K562 (cell line): ENCODE results near the gene RRBP1. TPM values are rescaled to one million over a fixed set of nuclear protein-coding genes. Genes with fewer than 3 reads are reported as not detected.

ENCODE experiments used
- CTBP1 ChIP-seq: fragments of 450-650 bp; IDR thresholded peaks from 2 replicates; pipeline ENCODE4 v1.6.1; 2016; ENCODE audit warnings: borderline replicate concordance
- EGR1 ChIP-seq: fragments of 450-650 bp; conservative IDR thresholded peaks from 2 replicates; pipeline ENCODE4 v1.6.1; 2017; ENCODE audit warnings: mild to moderate bottlenecking
- GTF2A2 ChIP-seq: IDR thresholded peaks from 2 replicates; pipeline ENCODE4 v1.6.1; 2016; ENCODE audit warnings: mild to moderate bottlenecking, missing genetic modification characterization, missing compliant biosample characterization
- JUND ChIP-seq, 2 experiments: IDR thresholded peaks; 2 replicates in 1 of 2; 3 replicates in 1 of 2; pipeline ENCODE4 v1.6.1; 2011; ENCODE audit warnings: borderline replicate concordance in 2 of 2, low read depth in 2 of 2, low read length in 2 of 2, improper control_type of control experiment in 1 of 2, missing biosample characterization in 1 of 2, missing genetic modification characterization in 1 of 2, missing genetic modification reagents in 1 of 2
- KAT8 ChIP-seq: fragments of 450-650 bp; IDR thresholded peaks from 2 replicates; pipeline ENCODE4 v1.6.1; 2016; ENCODE audit warnings: low read depth, mild to moderate bottlenecking
- MCM2 ChIP-seq: fragments of 450-650 bp; IDR thresholded peaks from 2 replicates; pipeline ENCODE4 v1.6.1; 2017; ENCODE audit warnings: low read depth, mild to moderate bottlenecking
- NRF1 ChIP-seq, 2 experiments: fragments of 450-650 bp; IDR thresholded peaks in 1 of 2; conservative IDR thresholded peaks in 1 of 2; 2 replicates each; pipeline ENCODE4 v1.6.1; 2014; ENCODE audit warnings: mild to moderate bottlenecking in 2 of 2
- RBM22 ChIP-seq: fragments of 200-400 bp; formaldehyde crosslinking; IDR thresholded peaks from 2 replicates; pipeline ENCODE4 v1.6.1; 2018; ENCODE audit warnings: low read length, low read depth; ENCODE audit not compliant: poor library complexity, severe bottlenecking
- SIN3B ChIP-seq: fragments of 450-650 bp; IDR thresholded peaks from 2 replicates; pipeline ENCODE4 v1.6.1; 2017; ENCODE audit warnings: low read depth, mild to moderate bottlenecking, moderate library complexity
- TCF7L2 ChIP-seq: fragments of 150-350 bp; IDR thresholded peaks from 2 replicates; pipeline ENCODE4 v1.6.1; 2016; ENCODE audit warnings: low read depth, mild to moderate bottlenecking, low read length, moderate library complexity
- TEAD1 ChIP-seq, 2 experiments: fragments of 450-650 bp in 1 of 2; sonication (generic) in 1 of 2; formaldehyde crosslinking; IDR thresholded peaks; 2 replicates each; pipeline versions ENCODE4 v1.4.0 to v1.8.0; 2020 to 2022; ENCODE audit warnings: mild to moderate bottlenecking in 2 of 2, missing genetic modification reagents in 1 of 2
- polyA plus RNA-seq, 8 experiments: library from polyadenylated mRNA; depleted of rRNA in 4 of 8; stranded (reverse) in 5 of 8; unstranded in 3 of 8; fragments of >200 nt; fragmentation: Nextera tagmentation in 2 of 8; fragmentation: Illumina TruSeq in 1 of 8; extraction: Ambion mirVana in 2 of 8; extraction: Trizol in 1 of 8; gene quantifications; 2 replicates each; pipeline versions ENCODE4 v1.2.1 to v1.2.3, GENCODE V29; 2011 to 2014; ENCODE audit warnings: inconsistent platforms in 1 of 8, missing spikeins in 1 of 8
- total RNA-seq, 7 experiments: library from RNA; depleted of rRNA in 6 of 7; stranded (reverse); fragments of >200 nt in 6 of 7; fragmentation: Illumina TruSeq in 2 of 7; extraction: Trizol in 2 of 7; gene quantifications; 2 replicates each; pipeline versions ENCODE4 v1.2.1 to v1.2.3, GENCODE V29; 2011 to 2021; ENCODE audit warnings: low replicate concordance in 1 of 7
- TF ChIP-seq, protein P1 (sequence below): sonication (generic); formaldehyde crosslinking; IDR thresholded peaks from 2 replicates; pipeline ENCODE4 v1.8.0; 2022; ENCODE audit warnings: mild to moderate bottlenecking, low read depth, missing genetic modification reagents
- TF ChIP-seq, protein P2 (sequence below): sonication (generic); IDR thresholded peaks from 2 replicates; pipeline ENCODE4 v1.6.1; 2016
- TF ChIP-seq, protein P3 (sequence below): fragments of 200-800 bp; sonication (Bioruptor generic); IDR thresholded peaks from 2 replicates; pipeline ENCODE4 v1.6.1; 2017; ENCODE audit warnings: missing genetic modification characterization, missing compliant biosample characterization
- TF ChIP-seq, protein P4 (sequence below): fragments of 450-650 bp; formaldehyde crosslinking; IDR thresholded peaks from 2 replicates; pipeline ENCODE4 v1.4.0; 2020; ENCODE audit warnings: mild to moderate bottlenecking
- TF ChIP-seq, protein P5 (sequence below): sonication (generic); formaldehyde crosslinking; IDR thresholded peaks from 2 replicates; pipeline ENCODE4 v1.8.0; 2023; ENCODE audit warnings: mild to moderate bottlenecking, missing genetic modification reagents
- TF ChIP-seq, protein P6 (sequence below), 2 experiments: IDR thresholded peaks in 1 of 2; conservative IDR thresholded peaks in 1 of 2; 2 replicates each; pipeline ENCODE4 v1.6.1; 2016; ENCODE audit warnings: low read depth in 2 of 2, mild to moderate bottlenecking in 1 of 2, missing compliant biosample characterization in 1 of 2, missing genetic modification characterization in 1 of 2, moderate library complexity in 1 of 2

The RRBP1 gene
- total and polyA plus RNA-seq, 9 of the 15 experiments (the other 6 are each of a cell fraction or from before 2014, with no cell fraction given), result 0.84 to 32.0 (median 17.6) TPM

DNA sequence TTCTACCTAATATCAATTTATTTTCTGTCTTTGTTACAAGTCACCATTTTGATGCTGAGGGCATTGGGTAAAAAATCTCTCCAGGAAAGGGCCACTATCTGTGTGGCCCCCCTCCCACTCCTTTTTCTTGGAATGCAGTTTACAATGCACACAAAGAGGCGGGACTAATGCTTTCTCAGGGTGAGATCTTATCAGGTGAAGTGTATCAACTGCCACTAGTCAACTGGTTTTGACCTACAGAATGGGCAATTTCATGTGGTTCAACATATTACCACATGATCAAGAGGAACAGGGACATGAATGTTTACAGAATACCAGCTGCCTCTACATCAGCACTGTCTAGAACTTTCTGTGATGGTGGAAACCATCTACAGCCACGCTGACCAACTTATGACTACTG is 3.7 kb downstream of the RRBP1 start (continued):
- TF ChIP-seq, protein P1, sequence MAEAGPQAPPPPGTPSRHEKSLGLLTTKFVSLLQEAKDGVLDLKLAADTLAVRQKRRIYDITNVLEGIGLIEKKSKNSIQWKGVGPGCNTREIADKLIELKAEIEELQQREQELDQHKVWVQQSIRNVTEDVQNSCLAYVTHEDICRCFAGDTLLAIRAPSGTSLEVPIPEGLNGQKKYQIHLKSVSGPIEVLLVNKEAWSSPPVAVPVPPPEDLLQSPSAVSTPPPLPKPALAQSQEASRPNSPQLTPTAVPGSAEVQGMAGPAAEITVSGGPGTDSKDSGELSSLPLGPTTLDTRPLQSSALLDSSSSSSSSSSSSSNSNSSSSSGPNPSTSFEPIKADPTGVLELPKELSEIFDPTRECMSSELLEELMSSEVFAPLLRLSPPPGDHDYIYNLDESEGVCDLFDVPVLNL (CRISPR knock-in tag), result no peak
- no peak for TF ChIP-seq JUND (IDR thresholded peaks at IDR 0.05; ENCODE audit: borderline replicate concordance, low read depth, low read length)
- peak; percentile 25; the same call in 1 of the 3 replicates for TF ChIP-seq JUND (tag; IDR thresholded peaks at IDR 0.05; ENCODE audit: borderline replicate concordance, low read depth, low read length)
- peak; percentile 19; the same call in 1 of the 2 replicates for TF ChIP-seq EGR1
- peak; percentile 40; the same call in 1 of the 2 replicates for TF ChIP-seq CTBP1
- TF ChIP-seq TCF7L2, result no peak
- no peak for TF ChIP-seq NRF1 (conservative IDR thresholded peaks at IDR 0.05 in 1 of 2, IDR thresholded peaks at IDR 0.05 in 1 of 2)
- TF ChIP-seq MCM2, result no peak
- TF ChIP-seq, protein P2, sequence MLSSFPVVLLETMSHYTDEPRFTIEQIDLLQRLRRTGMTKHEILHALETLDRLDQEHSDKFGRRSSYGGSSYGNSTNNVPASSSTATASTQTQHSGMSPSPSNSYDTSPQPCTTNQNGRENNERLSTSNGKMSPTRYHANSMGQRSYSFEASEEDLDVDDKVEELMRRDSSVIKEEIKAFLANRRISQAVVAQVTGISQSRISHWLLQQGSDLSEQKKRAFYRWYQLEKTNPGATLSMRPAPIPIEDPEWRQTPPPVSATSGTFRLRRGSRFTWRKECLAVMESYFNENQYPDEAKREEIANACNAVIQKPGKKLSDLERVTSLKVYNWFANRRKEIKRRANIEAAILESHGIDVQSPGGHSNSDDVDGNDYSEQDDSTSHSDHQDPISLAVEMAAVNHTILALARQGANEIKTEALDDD, result 0 out of 2 replicates have a peak, but pooled peaks have one; percentile 51
- no peak for TF ChIP-seq SIN3B
- TF ChIP-seq, protein P3, sequence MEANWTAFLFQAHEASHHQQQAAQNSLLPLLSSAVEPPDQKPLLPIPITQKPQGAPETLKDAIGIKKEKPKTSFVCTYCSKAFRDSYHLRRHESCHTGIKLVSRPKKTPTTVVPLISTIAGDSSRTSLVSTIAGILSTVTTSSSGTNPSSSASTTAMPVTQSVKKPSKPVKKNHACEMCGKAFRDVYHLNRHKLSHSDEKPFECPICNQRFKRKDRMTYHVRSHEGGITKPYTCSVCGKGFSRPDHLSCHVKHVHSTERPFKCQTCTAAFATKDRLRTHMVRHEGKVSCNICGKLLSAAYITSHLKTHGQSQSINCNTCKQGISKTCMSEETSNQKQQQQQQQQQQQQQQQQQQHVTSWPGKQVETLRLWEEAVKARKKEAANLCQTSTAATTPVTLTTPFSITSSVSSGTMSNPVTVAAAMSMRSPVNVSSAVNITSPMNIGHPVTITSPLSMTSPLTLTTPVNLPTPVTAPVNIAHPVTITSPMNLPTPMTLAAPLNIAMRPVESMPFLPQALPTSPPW (CRISPR knock-in tag), result peak; percentile 70
- TF ChIP-seq, protein P4, sequence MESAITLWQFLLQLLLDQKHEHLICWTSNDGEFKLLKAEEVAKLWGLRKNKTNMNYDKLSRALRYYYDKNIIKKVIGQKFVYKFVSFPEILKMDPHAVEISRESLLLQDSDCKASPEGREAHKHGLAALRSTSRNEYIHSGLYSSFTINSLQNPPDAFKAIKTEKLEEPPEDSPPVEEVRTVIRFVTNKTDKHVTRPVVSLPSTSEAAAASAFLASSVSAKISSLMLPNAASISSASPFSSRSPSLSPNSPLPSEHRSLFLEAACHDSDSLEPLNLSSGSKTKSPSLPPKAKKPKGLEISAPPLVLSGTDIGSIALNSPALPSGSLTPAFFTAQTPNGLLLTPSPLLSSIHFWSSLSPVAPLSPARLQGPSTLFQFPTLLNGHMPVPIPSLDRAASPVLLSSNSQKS (CRISPR knock-in tag), result no peak
- TF ChIP-seq, protein P5, sequence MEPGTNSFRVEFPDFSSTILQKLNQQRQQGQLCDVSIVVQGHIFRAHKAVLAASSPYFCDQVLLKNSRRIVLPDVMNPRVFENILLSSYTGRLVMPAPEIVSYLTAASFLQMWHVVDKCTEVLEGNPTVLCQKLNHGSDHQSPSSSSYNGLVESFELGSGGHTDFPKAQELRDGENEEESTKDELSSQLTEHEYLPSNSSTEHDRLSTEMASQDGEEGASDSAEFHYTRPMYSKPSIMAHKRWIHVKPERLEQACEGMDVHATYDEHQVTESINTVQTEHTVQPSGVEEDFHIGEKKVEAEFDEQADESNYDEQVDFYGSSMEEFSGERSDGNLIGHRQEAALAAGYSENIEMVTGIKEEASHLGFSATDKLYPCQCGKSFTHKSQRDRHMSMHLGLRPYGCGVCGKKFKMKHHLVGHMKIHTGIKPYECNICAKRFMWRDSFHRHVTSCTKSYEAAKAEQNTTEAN (CRISPR knock-in tag), result no peak
- no peak for TF ChIP-seq KAT8
- no peak for TF ChIP-seq RBM22
- TF ChIP-seq, protein P6, sequence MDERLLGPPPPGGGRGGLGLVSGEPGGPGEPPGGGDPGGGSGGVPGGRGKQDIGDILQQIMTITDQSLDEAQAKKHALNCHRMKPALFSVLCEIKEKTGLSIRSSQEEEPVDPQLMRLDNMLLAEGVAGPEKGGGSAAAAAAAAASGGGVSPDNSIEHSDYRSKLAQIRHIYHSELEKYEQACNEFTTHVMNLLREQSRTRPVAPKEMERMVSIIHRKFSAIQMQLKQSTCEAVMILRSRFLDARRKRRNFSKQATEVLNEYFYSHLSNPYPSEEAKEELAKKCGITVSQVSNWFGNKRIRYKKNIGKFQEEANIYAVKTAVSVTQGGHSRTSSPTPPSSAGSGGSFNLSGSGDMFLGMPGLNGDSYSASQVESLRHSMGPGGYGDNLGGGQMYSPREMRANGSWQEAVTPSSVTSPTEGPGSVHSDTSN (CRISPR knock-in tag; IDR thresholded peaks at IDR 0.05; ENCODE audit: low read depth), result no peak
- TF ChIP-seq, protein P6 (tag; conservative IDR thresholded peaks at IDR 0.05; ENCODE audit: low read depth), result no peak
- no peak for TF ChIP-seq GTF2A2
- TF ChIP-seq TEAD1 (CRISPR knock-in tag; IDR thresholded peaks at IDR 0.05), result 0 out of 4 replicates have a peak, but pooled peaks of 1 of the 2 experiments have one; percentile 17
